ENCODE measurements around the gene CLCNKB.

The CLCNKB gene

GRCh38 chr1:16092097-16092922 is 48.7 kb downstream of the CLCNKB start:
- DNase-seq (ENCODE audit: low read depth) = no peak
- TF ChIP-seq CTCF (conservative IDR thresholded peaks at IDR 0.05; ENCODE audit: low read depth, low read length) = no peak
- no peak overlapping the region for H3K4me3 ChIP-seq (ENCODE audit: low read length)

- no peak for DNase-seq (ENCODE audit: low read depth)
- TF ChIP-seq CTCF (conservative IDR thresholded peaks at IDR 0.05; ENCODE audit: low read depth, low read length) = no peak
- H3K4me3 ChIP-seq (ENCODE audit: low read length) = no peak overlapping the region
These were observed 49.4 kb downstream of the CLCNKB start for GRCh38 chr1:16092923-16093511.

GRCh38 chr1:16093611-16094010 is 50.0 kb downstream of the CLCNKB start:
- H3K4me3 ChIP-seq (ENCODE audit: low read length) = no peak overlapping the region
- DNase-seq (ENCODE audit: low read depth) = no peak
- no peak for TF ChIP-seq CTCF (conservative IDR thresholded peaks at IDR 0.05; ENCODE audit: low read depth, low read length)

- no peak for DNase-seq (ENCODE audit: low read depth)
- no peak overlapping the region for H3K4me3 ChIP-seq (ENCODE audit: low read length)
- no peak for TF ChIP-seq CTCF (conservative IDR thresholded peaks at IDR 0.05; ENCODE audit: low read depth, low read length)
These were observed 51.0 kb downstream of the CLCNKB start for GRCh38 chr1:16094453-16095158.

- TF ChIP-seq CTCF (conservative IDR thresholded peaks at IDR 0.05; ENCODE audit: low read depth, low read length) = no peak
- no peak overlapping the region for H3K4me3 ChIP-seq (ENCODE audit: low read length)
- DNase-seq (ENCODE audit: low read depth) = no peak
These were observed 51.9 kb downstream of the CLCNKB start for GRCh38 chr1:16095447-16095846.

GRCh38 chr1:16099412-16099811 is 55.8 kb downstream of the CLCNKB start:
- no peak overlapping the region for H3K4me3 ChIP-seq (ENCODE audit: low read length)
- no peak for DNase-seq (ENCODE audit: low read depth)
- no peak for TF ChIP-seq CTCF (conservative IDR thresholded peaks at IDR 0.05; ENCODE audit: low read depth, low read length)

All from retinal pigment epithelial cell (primary cell).